Measurements from ENCODE around the gene C1QTNF6.
"Not testable (repeated sequence)": the region's sequence is repeated elsewhere in the genome, so short reads cannot be mapped to it uniquely, and the experiment has no call there.

Gene C1QTNF6

GRCh38 chr22:37187891-37188761 is at the start of gene C1QTNF6:
TSS of gene C1QTNF6 (minus strand) at chr22:37188247. CDS start at chr22:37188213, 34 bp downstream.
- DNase-seq, result no peak

- no peak for DNase-seq
These were observed 48.0 kb upstream of the C1QTNF6 start for GRCh38 chr22:37235897-37236607.

DNA sequence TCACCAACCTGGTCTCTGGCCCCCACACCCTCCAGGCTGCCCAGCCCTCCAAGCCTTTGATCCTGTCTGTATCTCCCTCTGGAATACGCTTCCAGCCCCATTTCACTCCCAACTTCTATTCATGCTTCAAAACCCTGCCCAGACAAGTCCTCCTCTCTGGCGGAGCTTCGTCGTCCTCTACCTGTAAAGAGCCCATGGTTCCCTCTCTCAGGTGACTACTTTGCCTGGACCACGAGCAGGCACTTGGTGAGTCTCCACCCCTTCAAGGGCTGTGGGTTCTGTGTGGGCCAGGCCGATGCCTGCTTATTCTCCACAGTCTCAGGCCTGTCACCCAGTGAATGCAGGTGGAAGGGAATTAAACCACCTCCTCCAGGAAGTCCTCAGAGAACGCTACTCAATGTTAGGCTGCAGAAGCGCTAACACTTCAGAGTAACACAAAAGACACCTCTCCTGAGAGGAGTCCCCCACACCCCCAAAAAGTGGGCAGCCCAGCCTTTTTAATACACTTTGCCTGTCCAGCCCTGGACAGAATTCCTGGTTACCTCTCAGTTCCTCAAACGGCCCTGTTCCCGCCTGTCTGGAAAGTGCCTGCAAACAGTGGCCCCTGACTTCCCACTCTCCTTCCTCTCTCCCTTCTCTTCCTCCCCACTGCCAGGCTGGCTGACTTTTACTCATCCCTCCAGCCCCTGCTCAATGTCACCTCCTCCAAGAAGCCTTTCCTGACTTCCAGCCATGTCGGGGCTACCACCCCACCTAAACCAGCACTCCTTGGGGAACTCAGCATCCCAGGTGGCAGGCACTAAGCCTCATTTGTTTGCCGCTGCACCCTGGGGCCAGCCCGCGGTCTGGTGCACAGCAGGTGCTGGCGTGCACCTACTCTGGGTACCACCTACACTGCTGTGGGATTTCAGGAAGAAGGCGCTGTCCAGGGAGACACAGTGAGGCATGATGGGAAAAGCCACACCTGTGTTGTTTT is 47.0 kb upstream of the C1QTNF6 start:
- no peak for DNase-seq

DNA sequence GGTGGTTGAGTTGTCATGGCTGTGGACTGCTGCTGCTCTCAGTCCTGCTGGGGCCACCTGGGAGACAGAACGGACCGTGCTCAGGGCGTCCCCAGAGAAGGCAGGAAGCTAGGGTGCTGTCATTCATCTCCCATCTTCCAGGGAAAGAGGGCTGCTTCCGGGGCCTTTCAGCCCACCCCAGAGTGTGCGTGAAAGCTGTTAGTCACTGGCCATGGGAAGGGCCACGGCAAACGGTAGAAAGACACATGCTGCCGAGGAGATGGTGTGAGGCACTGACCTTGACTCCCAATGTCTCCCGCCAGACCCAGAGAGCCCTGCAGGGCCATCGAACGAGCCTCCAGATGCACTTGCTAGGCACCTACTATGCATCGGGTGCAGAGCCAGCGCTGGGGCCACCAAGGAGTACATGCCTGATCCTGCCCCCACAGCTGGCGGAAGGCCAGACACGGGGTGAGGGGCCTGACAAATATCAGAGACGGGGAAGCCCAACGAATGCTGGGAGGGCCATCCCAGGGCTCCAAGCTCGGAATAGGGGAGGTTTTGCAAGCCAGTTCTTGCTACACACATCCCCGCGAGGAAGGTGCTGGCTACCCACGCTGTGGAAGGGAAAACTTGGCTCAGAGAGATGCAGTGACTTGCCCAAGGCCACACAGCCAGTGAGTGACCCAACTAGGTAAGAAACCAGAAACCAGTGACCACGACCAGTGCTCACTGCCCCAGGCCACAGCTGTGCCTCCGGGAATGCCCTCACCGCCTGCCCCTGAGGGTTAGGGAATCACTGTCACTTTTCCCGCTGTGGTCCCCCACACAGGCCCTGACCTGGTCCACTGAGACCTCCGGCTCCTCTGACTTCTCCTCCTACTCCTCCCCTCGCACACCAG is 45.9 kb upstream of the C1QTNF6 start:
- no peak for DNase-seq

- DNase-seq, result not testable (repeated sequence)
These were observed 45.3 kb upstream of the C1QTNF6 start for GRCh38 chr22:37233371-37233750.

GRCh38 chr22:37232140-37232998 is 44.3 kb upstream of the C1QTNF6 start:
- no peak for DNase-seq

DNA sequence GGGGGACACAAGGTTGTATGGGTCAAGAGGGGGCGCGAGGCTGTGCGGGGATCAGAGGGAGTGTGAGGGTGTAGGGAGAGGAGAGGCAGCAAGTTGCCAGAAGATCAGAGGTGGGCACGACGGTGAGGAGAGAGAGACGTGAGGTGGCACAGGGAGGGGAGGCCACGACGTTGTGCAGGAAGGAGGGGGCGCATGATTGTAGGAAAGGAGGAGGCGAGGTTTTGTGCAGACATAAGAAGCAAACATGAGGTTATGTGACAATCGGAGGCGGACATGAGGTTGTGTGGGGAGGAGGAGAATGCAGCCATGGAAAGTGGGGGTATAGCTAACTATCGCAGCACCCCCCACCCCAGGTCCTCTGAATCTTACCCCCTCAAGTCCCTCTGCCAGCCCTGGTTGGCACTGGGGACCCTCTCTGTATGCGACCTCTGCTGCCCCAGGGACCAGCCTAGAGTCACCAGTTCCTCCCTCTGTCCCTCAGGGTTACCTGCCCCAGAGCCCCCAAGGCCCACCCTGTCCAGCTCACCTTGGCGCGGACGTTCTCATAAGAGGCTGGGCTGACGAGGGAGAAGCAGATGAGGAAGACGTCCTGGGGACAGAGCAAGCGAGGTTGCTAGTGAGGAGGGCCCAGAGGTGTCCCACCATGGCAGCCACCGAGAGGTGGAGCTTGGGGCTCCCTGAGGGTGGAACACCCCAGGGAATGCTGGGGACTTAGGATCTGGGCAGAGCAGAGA is 43.5 kb upstream of the C1QTNF6 start:
- DNase-seq, result no peak

DNA sequence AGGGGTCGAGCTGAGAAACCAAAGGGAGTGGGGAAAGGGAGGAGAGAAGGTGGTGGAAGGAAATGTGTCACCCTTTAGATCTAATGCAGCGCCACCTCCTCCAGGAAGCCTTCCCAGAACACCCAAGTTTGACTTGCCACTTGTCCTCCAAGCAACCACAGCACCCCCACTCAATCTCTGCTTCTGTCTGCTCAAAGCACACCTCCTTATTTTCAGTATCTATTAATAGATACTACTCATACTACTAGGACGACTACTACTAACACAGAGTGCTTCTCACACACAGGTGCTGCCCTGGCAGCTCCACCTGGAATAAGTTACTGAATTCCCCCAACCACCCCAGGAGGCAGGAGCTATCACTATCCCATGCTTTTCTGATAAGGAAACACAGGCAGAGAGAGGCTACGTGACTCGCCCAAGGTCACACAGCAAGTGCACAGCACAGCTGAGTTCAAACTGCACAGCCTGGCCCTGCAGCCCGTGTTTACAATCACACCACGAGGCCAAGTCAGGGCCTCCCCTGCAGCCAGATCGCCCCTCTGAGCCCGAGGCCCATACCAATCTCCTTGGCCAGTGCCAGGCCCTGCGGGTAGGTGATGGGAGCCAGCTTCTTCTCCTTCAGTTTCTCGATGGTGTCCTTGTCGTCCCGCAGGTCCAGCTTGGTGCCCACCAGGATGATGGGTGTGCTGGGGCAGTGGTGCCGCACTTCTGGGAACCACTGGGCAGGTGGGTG is 42.8 kb upstream of the C1QTNF6 start:
- no peak for DNase-seq

- peak; percentile 77 for DNase-seq
These were observed 42.0 kb upstream of the C1QTNF6 start for GRCh38 chr22:37229805-37230672.

DNA sequence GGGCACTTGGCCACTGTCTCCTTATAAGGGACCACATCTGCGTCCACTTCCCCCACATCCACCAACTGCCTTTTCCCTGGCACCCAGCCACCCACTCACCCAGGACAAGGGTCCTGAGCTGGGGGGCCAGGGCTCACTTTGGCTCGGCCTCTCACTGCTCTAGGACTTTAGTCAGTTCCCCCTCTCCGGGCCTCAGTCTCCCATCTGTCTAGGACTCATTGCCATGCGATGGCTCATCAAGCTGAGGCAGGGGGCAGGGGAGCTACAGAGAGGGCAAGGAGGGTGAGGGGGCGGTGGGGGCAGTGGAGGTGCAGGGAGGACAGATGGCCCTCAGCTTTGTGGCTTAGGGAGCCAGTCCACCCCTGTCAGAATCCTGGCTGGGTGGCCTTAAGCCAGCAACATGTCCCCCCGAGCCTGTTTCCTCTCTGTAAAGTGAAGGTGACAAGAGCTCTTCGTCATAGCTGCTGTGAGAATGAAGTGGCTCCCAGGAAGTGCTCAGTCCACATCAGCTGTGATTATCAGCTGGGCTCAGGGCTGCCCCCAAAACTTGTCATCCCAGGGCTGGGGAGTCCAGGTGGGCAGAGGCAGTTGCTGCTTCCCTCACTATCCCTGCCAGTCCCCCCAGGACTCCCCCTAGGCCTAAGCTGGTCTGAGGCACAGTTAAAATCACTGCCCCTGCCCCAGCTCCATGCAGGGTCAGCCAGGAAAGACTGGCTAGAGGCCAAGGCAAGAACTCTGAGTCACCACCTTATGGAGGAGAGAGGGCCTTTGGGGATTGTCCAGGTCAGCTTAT is 41.2 kb upstream of the C1QTNF6 start:
- no peak for DNase-seq

GRCh38 chr22:37228106-37229011 is 40.3 kb upstream of the C1QTNF6 start:
- DNase-seq, result peak; percentile 71

GRCh38 chr22:37226514-37226913 is 38.5 kb upstream of the C1QTNF6 start:
- DNase-seq, result no peak

DNA sequence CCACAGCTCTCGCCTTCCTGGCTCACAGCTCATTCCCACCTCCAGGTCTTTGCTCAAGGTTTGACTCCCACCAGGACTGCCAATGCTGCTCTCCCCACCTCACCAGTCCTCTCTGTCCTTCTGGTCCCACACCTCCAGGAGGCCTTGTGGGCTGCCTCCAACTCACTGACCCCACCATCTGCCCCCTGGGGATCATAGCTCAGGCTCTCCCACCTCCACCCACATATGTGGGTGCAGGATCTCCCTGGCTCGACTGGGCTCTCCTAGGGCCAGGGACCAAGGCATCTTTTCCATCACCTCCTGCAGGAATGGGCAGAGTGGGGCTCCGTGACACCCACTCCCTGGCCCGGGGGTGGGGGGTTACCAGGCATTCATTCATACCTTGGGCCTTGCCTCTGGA is 38.0 kb upstream of the C1QTNF6 start:
- DNase-seq, result no peak

DNA sequence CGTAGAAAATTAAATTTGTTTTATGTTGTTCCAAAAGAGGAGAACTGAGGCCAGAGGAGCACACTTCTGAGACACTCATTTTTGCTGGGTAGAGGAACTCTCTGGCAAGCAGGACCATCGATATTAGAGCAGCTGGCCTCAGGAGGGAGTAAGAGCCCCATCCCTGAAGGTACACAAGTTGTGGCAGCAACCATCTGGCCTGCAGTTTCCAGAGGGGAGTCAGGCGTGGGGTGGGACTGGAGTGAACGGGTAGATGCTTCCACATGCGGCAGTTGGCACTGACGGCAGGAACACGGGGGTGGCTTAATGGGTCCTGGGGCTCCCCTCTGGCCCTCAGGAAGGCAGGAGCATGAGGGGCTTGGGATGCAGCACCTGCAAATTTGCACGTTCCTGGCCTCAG is 37.4 kb upstream of the C1QTNF6 start:
- no peak for DNase-seq

- no peak for DNase-seq
These were observed 36.8 kb upstream of the C1QTNF6 start for GRCh38 chr22:37224757-37225420.

Data from GDM1 (cell line).